ENCODE results near the gene TSKU.
"Not testable (repeated sequence)": the region's sequence is repeated elsewhere in the genome, so short reads cannot be mapped to it uniquely, and the experiment has no call there.

TSKU gene

GRCh38 chr11:76791002-76791770, 8.0 kb downstream of the TSKU start:
- DNase-seq = not testable (repeated sequence)

GRCh38 chr11:76791861-76792260, 8.7 kb downstream of the TSKU start:
- no peak for DNase-seq

- DNase-seq = no peak
These were observed 9.5 kb downstream of the TSKU start for GRCh38 chr11:76792505-76793264.

GRCh38 chr11:76793391-76794291, 10.5 kb downstream of the TSKU start:
- peak; percentile 61 for DNase-seq

GRCh38 chr11:76794371-76795289, 11.5 kb downstream of the TSKU start:
- DNase-seq = no peak

- no peak for DNase-seq
These were observed 12.3 kb downstream of the TSKU start for GRCh38 chr11:76795290-76795935.

- no peak for DNase-seq
These were observed 12.8 kb downstream of the TSKU start for GRCh38 chr11:76795936-76796441.

- DNase-seq = no peak
These were observed 13.5 kb downstream of the TSKU start for GRCh38 chr11:76796511-76797198.

- DNase-seq = no peak
These were observed 14.4 kb downstream of the TSKU start for GRCh38 chr11:76797341-76798201.

GRCh38 chr11:76798202-76798581, 15.0 kb downstream of the TSKU start:
- no peak for DNase-seq

- DNase-seq = no peak
These were observed 15.5 kb downstream of the TSKU start for GRCh38 chr11:76798671-76799065.

- DNase-seq = peak; percentile 84
These were observed 16.1 kb downstream of the TSKU start for GRCh38 chr11:76799066-76799804.

GRCh38 chr11:76800466-76801200, 17.5 kb downstream of the TSKU start:
- DNase-seq = no peak

- no peak for DNase-seq
These were observed 18.1 kb downstream of the TSKU start for GRCh38 chr11:76801225-76801624.

- peak; percentile 47 for DNase-seq
These were observed 18.6 kb downstream of the TSKU start for GRCh38 chr11:76801736-76802135.

GRCh38 chr11:76802151-76802550, 19.0 kb downstream of the TSKU start:
- DNase-seq = no peak

GRCh38 chr11:76802621-76803020, 19.5 kb downstream of the TSKU start:
- no peak for DNase-seq

- DNase-seq = no peak
These were observed 19.9 kb downstream of the TSKU start for GRCh38 chr11:76803023-76803422.
